Keratinocyte (primary cell): ENCODE results near the gene ERICH6B. TPM values are rescaled to one million over a fixed set of nuclear protein-coding genes. Genes with fewer than 3 reads are reported as not detected.
A peak's percentile ranks its signal among the peaks of the same experiment; 100 is the strongest.
"Not testable (repeated sequence)": the region's sequence is repeated elsewhere in the genome, so short reads cannot be mapped to it uniquely, and the experiment has no call there.

Experiments used
- DNase-seq: peaks from one replicate; pipeline ENCODE4 v3.0.0-alpha.2; 2011; ENCODE audit warnings: low read depth, missing footprints, low spot score
- FAIRE-seq: peaks from 2 replicates; lab custom pipeline; 2011; peaks lifted over from hg19 to GRCh38; lab: Jason Lieb, UNC
- H2AFZ ChIP-seq: 2 replicates; pipeline ENCODE4 v1.6.0; 2012; ENCODE audit warnings: low read length, control low read depth, inconsistent platforms; ENCODE audit not compliant: control insufficient read depth
- H3K27ac ChIP-seq: 2 replicates; pipeline ENCODE4 v1.5.1; 2011; ENCODE audit warnings: low read length; ENCODE audit not compliant: control insufficient read depth, insufficient read depth
- H3K27me3 ChIP-seq: 3 replicates; pipeline ENCODE4 v1.6.0; 2011; ENCODE audit warnings: low read length; ENCODE audit not compliant: control insufficient read depth, insufficient read depth; ENCODE audit errors: extremely low read depth
- H3K36me3 ChIP-seq, 2 experiments: 2 replicates in 1 of 2; 3 replicates in 1 of 2; pipeline ENCODE4 v1.5.1; 2011; ENCODE audit warnings: low read length in 2 of 2, mild to moderate bottlenecking in 1 of 2; ENCODE audit not compliant: control insufficient read depth in 2 of 2, insufficient read depth in 2 of 2; ENCODE audit errors: extremely low read depth in 1 of 2
- H3K4me1 ChIP-seq: 3 replicates; pipeline ENCODE4 v1.5.1; 2011; ENCODE audit warnings: low read length; ENCODE audit not compliant: control insufficient read depth, insufficient read depth; ENCODE audit errors: extremely low read depth
- H3K4me2 ChIP-seq: 3 replicates; pipeline ENCODE4 v1.6.0; 2011; ENCODE audit warnings: low read depth, low read length; ENCODE audit not compliant: control insufficient read depth, insufficient read depth; ENCODE audit errors: extremely low read depth
- H3K4me3 ChIP-seq, 3 experiments: fragments of 200-600 bp in 1 of 3; sonication (generic) in 1 of 3; 2 replicates in 2 of 3; 3 replicates in 1 of 3; pipeline ENCODE4 v1.5.1; 2011 to 2016; ENCODE audit warnings: low read length in 3 of 3, mild to moderate bottlenecking in 3 of 3, control low read depth in 2 of 3, inconsistent platforms in 1 of 3, low read depth in 1 of 3, mixed read lengths in 1 of 3, mixed run types in 1 of 3, moderate library complexity in 1 of 3; ENCODE audit not compliant: control insufficient read depth in 2 of 3, insufficient read depth in 2 of 3; ENCODE audit errors: extremely low read depth in 1 of 3
- H3K79me2 ChIP-seq: 2 replicates; pipeline ENCODE4 v1.6.0; 2012; ENCODE audit warnings: low read length; ENCODE audit not compliant: control insufficient read depth, insufficient read depth
- H3K9ac ChIP-seq: 3 replicates; pipeline ENCODE4 v1.6.0; 2011; ENCODE audit warnings: low read length; ENCODE audit not compliant: control insufficient read depth, insufficient read depth; ENCODE audit errors: extremely low read depth
- H3K9me1 ChIP-seq: 3 replicates; pipeline ENCODE4 v1.6.0; 2011; ENCODE audit warnings: low read length; ENCODE audit not compliant: control insufficient read depth, insufficient read depth; ENCODE audit errors: extremely low read depth
- H3K9me3 ChIP-seq: 2 replicates; pipeline ENCODE4 v1.5.1; 2012; ENCODE audit warnings: low read depth, low read length; ENCODE audit not compliant: control insufficient read depth
- H4K20me1 ChIP-seq: 3 replicates; pipeline ENCODE4 v1.6.0; 2011; ENCODE audit warnings: low read length; ENCODE audit not compliant: control insufficient read depth, insufficient read depth; ENCODE audit errors: extremely low read depth
- CTCF ChIP-seq, 3 experiments: IDR thresholded peaks in 1 of 3; conservative IDR thresholded peaks in 1 of 3; optimal IDR thresholded peaks in 1 of 3; 2 replicates in 2 of 3; 3 replicates in 1 of 3; pipeline versions ENCODE3 to v1.5.1; 2011; ENCODE audit warnings: low read length in 3 of 3, mild to moderate bottlenecking in 3 of 3, moderate library complexity in 2 of 3, control low read depth in 1 of 3, inconsistent platforms in 1 of 3; ENCODE audit not compliant: insufficient read depth in 2 of 3; ENCODE audit errors: extremely low read depth in 1 of 3
- EZH2 ChIP-seq: IDR thresholded peaks from one replicate; pipeline ENCODE4 v1.6.1; 2012; ENCODE audit warnings: inconsistent platforms, mild to moderate bottlenecking, low read length, moderate library complexity
- dilution Hi-C: fragments of 300-500 bp; cut with MboI; formaldehyde crosslinking; loops from one replicate; pipeline ENCODE4 v1.7.0; 2020; ENCODE audit warnings: low sequenced_read_pairs; ENCODE audit not compliant: extremely low pct_ligation_motif_present
- polyA plus RNA-seq, 5 experiments: library from polyadenylated mRNA; depleted of rRNA in 3 of 5; stranded (reverse) in 3 of 5; stranded (forward) in 1 of 5; unstranded in 1 of 5; fragments of >200 nt; gene quantifications; 1 replicate in 1 of 5; 2 replicates in 3 of 5; 3 replicates in 1 of 5; pipeline versions ENCODE4 v1.2.1 to v1.2.3, GENCODE V29; 2011 to 2012; ENCODE audit warnings: missing spikeins in 2 of 5, low read depth in 1 of 5, low replicate concordance in 1 of 5

ERICH6B gene
- polyA plus RNA-seq, 1 donor (not counting 4 experiments of a cell fraction or from before 2014, with no cell fraction given): not detected

DNA sequence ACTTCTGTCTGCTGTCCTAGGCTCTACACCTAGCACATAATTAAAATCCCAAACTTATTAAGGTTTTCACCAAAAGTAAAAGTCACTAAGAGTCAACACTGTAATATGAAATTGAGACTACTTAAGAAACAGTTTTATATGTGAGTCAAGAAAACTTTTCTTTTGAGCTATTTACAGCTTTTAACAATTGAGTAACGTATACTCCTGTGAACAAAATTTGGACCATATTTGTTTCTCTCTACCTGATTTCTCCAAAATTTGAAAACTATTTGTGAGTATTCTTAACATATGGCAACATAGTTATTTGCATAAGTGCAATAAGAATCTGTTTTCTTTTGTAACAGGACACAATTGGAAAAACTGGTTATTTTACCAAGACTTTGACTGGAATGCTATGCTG is 26.6 kb upstream of the ERICH6B start:
- H3K27me3 ChIP-seq, H3K27ac ChIP-seq, H2AFZ ChIP-seq, H4K20me1 ChIP-seq, H3K4me2 ChIP-seq, dilution Hi-C loops, H3K4me1 ChIP-seq, DNase-seq, H3K79me2 ChIP-seq, H3K9me3 ChIP-seq, FAIRE-seq, H3K4me3 ChIP-seq, H3K9me1 ChIP-seq, H3K36me3 ChIP-seq, H3K9ac ChIP-seq: not testable (repeated sequence)

DNA sequence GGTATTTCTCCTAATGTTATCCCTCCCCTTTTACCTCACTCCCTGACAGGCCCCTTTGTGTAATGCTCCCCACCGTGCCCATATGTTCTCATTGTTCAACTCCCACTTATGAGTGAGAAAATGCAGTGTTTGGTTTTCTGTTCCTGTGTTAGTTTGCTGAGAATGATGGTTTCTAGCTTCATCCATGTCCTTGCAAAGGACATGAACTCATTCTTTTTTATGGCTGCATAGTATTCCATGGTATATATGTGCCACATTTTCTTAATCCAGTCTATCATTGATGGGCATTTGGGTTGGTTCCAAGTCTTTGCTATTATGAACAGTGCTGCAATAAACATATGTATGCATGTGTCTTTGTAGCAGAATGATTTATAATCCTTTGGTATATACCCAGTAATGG is 19.8 kb upstream of the ERICH6B start:
- H4K20me1 ChIP-seq, H3K4me1 ChIP-seq, DNase-seq, FAIRE-seq, H3K4me3 ChIP-seq, H3K9me3 ChIP-seq, H3K36me3 ChIP-seq, H2AFZ ChIP-seq, dilution Hi-C loops, H3K9me1 ChIP-seq, H3K27ac ChIP-seq, H3K4me2 ChIP-seq, H3K27me3 ChIP-seq, H3K9ac ChIP-seq, H3K79me2 ChIP-seq: not testable (repeated sequence)

- Histone ChIP-seq H2AFZ (no peak overlapping the region), H3K4me3 (no peak overlapping the region), H3K9ac (no peak overlapping the region), H4K20me1 (no peaks in the 10 kb centered on the region), H3K4me1 (peaks cover 5% of the 10 kb centered on the region), H3K27me3 (peaks cover 3% of the 10 kb centered on the region), H3K4me2 (no peak overlapping the region), H3K9me1 (no peaks in the 10 kb centered on the region), H3K27ac (no peak overlapping the region), H3K36me3 (no peaks in the 10 kb centered on the region), H3K79me2 (no peaks in the 10 kb centered on the region), H3K9me3 (no peaks in the 10 kb centered on the region)
- FAIRE-seq: peak; percentile 48
- no peak for DNase-seq
- TF ChIP-seq EZH2 (no peak), CTCF (optimal IDR thresholded peaks at IDR 0.05 in 1 of 3, IDR thresholded peaks at IDR 0.05 in 1 of 3, conservative IDR thresholded peaks at IDR 0.05 in 1 of 3; ENCODE audit: extremely low read depth in 1 of 3, insufficient read depth in 2 of 3, low read length in 3 of 3) (no peak)
- dilution Hi-C loops: no loop called here
Measured at GRCh38 chr13:45630791-45631190, 15.3 kb upstream of the ERICH6B start.
